ENCODE measurements around the gene YLPM1.

GRCh38 chr14:74875941-74876913, 113.1 kb downstream of the YLPM1 start, which contains the start of gene PROX2:
- TF ChIP-seq ZNF645 (tag by site-specific recombination; IDR thresholded peaks at IDR 0.05) = no peak
- TF ChIP-seq ZFP41 (tag by site-specific recombination; IDR thresholded peaks at IDR 0.05; ENCODE audit: borderline replicate concordance) = no peak
- no peak for TF ChIP-seq ZNF280C (tag by site-specific recombination; IDR thresholded peaks at IDR 0.05)
- no peak for TF ChIP-seq CTCF (tag by site-specific recombination; IDR thresholded peaks at IDR 0.05)

All from HEK293 (cell line).